ENCODE measurements around the gene KRTAP12-1.

The KRTAP12-1 gene

GRCh38 chr21:44710756-44711326, 28.9 kb upstream of the KRTAP12-1 start:
- no peak for DNase-seq

- no peak for DNase-seq
Measured at GRCh38 chr21:44710294-44710665, 28.3 kb upstream of the KRTAP12-1 start.

- peak; percentile 16 to 61 for DNase-seq
Measured at GRCh38 chr21:44709426-44710293, 27.7 kb upstream of the KRTAP12-1 start.

GRCh38 chr21:44708866-44709425, 27.0 kb upstream of the KRTAP12-1 start:
- DNase-seq = no peak

GRCh38 chr21:44708213-44708865, 26.4 kb upstream of the KRTAP12-1 start:
- no peak for DNase-seq

- no peak for DNase-seq
Measured at GRCh38 chr21:44706706-44707581, 25.0 kb upstream of the KRTAP12-1 start.

- DNase-seq = no peak
Measured at GRCh38 chr21:44706026-44706705, 24.2 kb upstream of the KRTAP12-1 start.

- no peak for DNase-seq
Measured at GRCh38 chr21:44704636-44705001, 22.7 kb upstream of the KRTAP12-1 start.

GRCh38 chr21:44703731-44704635, 22.0 kb upstream of the KRTAP12-1 start:
- DNase-seq = no peak

- no peak for DNase-seq
Measured at GRCh38 chr21:44702973-44703730, 21.2 kb upstream of the KRTAP12-1 start.

- peak; percentile 35 to 49 for DNase-seq
Measured at GRCh38 chr21:44702111-44702972, 20.4 kb upstream of the KRTAP12-1 start.

GRCh38 chr21:44701541-44701940, 19.6 kb upstream of the KRTAP12-1 start:
- DNase-seq = peak; percentile 75 to 89

GRCh38 chr21:44701023-44701400, 19.0 kb upstream of the KRTAP12-1 start:
- DNase-seq = no peak

- no peak for DNase-seq
Measured at GRCh38 chr21:44700101-44701022, 18.4 kb upstream of the KRTAP12-1 start.

GRCh38 chr21:44699502-44700001, 17.6 kb upstream of the KRTAP12-1 start:
- no peak for DNase-seq

- no peak for DNase-seq
Measured at GRCh38 chr21:44697811-44698734, 16.1 kb upstream of the KRTAP12-1 start.
